ENCODE measurements around the gene IFNA8.
"Not testable (repeated sequence)": the region's sequence is repeated elsewhere in the genome, so short reads cannot be mapped to it uniquely, and the experiment has no call there.

Gene IFNA8

GRCh38 chr9:21408817-21409216, at the start of gene IFNA8:
Gene IFNA8, plus strand, starts transcription at chr9:21409117. Its CDS starts 60 bp downstream, at chr9:21409177.
- DNase-seq = no peak

GRCh38 chr9:21362287-21362686, 46.6 kb upstream of the IFNA8 start:
- no peak for DNase-seq

DNA sequence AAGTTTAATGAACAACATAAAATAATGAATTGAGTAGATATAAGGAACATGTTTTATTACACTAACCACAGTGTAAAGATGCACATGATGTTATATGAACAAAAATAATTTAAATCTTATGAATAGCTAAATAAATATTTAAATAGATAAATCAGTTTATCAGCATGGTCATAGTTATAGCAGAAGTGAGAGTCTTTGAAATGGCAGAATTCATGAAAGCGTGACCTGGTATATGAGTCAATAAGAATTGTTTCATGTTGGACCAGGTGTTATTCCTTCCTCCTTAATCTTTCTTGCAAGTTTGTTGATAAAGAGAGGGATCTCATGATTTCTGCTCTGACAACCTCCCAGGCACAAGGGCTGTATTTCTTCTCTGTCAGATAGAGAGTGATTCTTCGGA, 41.7 kb upstream of the IFNA8 start:
- DNase-seq = not testable (repeated sequence)

DNA sequence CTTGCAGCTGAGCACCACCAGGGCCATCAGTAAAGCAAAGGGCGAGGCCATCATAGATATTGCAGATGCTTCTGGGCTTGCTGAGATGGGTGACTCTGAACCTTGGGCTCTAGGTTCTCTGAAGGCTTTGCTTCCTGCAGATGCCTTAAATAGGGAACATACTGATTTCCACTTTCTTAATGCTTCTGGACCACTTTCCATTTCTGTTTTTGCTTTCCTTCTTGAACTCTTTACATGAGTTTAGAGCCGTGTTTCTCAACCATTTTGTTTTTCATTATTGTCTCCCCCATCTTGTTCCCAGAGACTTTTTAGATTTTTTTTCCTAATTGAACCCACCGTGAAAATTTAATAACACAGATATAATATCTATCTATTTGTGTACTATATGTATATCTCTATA, 41.0 kb upstream of the IFNA8 start, which contains the start of gene IFNA13:
IFNA13 (minus strand) TSS at position 101 of the 400 bp plus-strand sequence; CDS start at position 54, 47 bp downstream.
- no peak for DNase-seq

GRCh38 chr9:21371467-21371866, 37.5 kb upstream of the IFNA8 start:
- DNase-seq = not testable (repeated sequence)

DNA sequence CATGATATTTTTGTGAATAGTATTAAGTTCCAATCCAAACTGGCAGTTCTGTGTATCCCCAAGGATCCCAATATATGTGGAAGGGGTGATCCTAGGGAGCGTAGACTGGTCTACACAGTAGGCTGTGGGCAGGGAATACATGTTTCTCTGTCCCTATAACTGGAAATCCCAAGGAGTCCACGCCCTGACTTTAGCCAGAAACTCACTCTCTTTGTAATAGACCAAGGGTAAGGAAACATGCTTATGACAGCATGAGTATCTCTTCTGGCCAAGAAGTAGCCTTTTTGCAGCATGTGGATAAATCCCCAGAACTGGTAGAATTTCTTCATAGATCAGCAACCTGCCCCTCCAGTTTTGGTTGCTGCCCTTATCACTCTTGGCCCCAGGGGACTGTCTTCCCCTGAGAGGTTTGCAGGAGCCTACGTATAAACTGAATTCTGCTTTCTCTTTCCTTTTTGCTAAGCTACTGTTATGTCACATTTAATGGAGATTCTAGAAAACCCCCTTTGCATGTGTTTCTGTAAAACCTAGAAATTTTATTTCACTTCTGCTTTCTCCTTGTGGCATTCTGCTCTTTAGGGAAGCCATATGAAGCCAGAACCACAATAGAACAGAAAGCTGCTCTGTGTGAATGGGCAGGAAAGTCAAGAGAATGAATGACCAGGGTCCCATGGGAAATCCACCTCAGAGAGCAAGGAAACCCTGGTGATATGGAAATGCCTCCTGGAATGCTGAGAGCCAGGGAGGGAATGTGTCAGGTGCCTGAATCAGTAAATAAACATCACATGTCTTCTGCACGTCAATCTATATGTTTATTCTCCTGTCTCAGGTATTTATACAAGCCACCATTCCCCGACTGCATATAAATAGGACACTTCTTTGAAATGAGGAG, 27.2 kb upstream of the IFNA8 start:
- no peak for DNase-seq

- DNase-seq = no peak
These were observed 25.3 kb upstream of the IFNA8 start for GRCh38 chr9:21383627-21384026.

DNA sequence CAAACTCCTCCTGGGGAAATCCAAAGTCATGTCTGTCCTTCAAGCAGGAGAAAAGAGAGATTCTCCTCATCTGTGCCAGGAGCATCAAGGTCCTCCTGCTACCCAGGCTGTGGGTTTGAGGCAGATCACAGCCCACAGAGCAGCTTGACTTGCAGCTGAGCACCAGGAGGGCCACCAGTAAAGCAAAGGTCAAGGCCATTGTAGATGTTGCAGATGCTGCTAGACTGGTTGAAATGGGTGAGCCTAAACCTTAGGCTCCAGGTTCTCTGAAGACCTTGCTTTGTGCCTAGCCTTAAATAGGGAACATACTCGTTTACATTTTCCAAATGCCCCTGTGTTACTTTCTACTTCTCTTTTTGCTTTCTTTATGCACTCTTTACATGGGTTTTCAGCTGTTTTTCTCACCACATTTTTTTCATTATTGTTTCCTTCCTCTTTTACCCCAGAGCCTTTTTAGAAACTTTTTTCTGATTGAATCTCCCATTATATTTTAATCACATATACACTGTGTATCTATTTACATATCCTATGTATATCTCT, 23.7 kb upstream of the IFNA8 start, which contains the start of gene IFNA2:
IFNA2 (minus strand) TSS at position 268 of the 540 bp plus-strand sequence; CDS start at position 199, 69 bp downstream.
- no peak for DNase-seq

- no peak for DNase-seq
These were observed 16.6 kb upstream of the IFNA8 start for GRCh38 chr9:21392270-21392669.

DNA sequence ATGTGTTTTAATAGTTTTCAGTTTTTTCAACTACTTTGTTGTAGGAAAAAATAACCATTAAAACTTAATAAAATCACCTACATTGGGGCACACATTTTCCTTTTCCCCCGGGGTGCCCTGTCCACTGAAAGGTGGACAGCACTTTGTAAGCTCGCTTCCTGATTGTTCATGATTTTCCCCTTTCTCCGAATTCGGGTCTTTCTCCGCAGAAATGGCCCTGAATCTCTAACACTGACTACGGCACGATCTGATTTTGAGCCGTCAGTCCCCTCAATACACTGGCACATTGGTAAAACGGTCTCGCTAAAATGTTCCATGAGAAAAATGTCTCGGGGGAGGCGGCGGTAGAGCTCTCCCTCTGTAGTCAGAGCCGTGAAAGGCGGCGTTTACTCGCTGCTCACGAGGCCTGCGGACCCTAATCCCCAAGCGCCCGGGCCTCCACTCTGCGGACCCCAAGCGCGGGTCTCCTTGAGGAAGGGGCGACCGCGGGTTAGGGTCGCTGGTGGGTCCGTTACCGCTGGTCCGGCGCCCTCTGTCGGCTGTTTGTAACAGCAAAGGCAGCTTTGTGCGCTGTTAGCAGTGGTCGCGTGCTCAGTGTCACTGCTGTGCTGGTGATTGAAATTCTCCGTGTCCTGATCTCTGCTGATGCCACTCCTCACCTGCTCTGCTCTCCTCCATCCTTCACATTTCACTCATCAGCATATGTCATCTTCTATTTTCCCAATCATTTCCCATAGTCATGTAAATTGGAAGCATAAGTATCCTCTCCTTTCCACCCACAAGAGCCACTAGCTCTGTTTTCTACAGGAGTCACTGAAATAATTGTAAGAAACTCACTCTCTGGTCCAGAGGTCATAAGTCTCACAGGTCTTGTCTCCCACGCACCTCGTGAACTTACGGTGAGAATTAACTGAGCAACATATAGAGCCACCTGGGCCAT, 12.9 kb upstream of the IFNA8 start:
- DNase-seq = peak; percentile 48

- DNase-seq = no peak
These were observed 9.9 kb upstream of the IFNA8 start for GRCh38 chr9:21398955-21399489.

DNA sequence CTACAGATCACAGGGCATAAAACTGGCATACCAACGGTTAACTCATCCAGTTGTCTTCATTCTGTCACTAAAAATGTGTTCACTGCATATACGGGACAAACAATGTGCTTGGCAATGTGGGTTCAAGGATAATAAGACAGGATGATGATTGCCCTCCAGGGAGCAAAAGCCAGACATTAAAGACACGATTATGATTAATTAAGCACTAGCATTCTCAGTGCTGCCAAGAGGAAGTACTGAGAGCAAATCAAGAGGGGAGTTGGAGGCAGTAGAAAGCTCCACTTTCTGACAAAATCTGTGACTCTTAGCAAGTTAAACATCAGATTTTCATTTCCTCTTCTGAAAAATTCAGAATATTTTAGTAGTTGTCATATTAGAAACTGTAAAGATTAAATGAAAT, 9.0 kb upstream of the IFNA8 start:
- no peak for DNase-seq

- DNase-seq = peak; percentile 60
These were observed 6.3 kb upstream of the IFNA8 start for GRCh38 chr9:21402386-21403251.

GRCh38 chr9:21404146-21404545, 4.8 kb upstream of the IFNA8 start:
- DNase-seq = no peak

GRCh38 chr9:21412107-21412506, 3.2 kb downstream of the IFNA8 start:
- no peak for DNase-seq

GRCh38 chr9:21413151-21413550, 4.2 kb downstream of the IFNA8 start:
- no peak for DNase-seq

- DNase-seq = peak; percentile 48
These were observed 4.7 kb downstream of the IFNA8 start for GRCh38 chr9:21413624-21414023.

DNA sequence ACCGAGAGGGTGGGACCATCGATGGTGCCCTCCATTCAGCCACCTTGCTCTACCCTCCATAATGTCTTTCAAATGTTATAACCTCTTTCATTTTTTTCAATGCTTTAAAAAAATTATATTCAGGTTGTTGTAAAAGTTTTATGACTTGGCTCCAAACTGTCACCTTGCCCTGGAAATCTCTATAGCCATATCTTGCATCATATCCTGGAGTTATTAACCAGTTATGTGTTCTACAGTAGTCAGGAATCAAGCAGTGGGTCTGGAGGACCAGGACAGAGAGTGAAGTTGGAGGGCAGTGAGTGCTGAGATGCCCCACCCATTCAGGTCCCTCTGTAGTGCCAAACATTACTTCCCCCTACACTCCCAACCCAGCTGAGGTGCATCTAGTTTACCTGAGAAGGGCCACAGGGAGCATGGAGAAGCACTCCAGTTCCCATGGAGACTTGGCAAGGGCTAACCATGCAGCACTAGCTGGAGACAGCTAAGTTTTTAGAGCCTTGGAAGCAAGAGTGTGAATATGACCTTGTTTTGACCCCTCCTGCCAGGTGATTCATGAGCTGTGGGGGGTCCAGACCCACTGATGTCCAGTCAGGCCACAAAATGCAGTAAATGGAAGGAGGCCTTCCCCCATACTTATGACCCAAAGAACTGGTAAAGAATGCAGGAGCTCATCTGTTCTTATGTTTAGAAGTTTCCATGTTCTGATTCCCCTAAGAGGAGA, 5.5 kb downstream of the IFNA8 start:
- no peak for DNase-seq

- DNase-seq = no peak
These were observed 6.8 kb downstream of the IFNA8 start for GRCh38 chr9:21415493-21416267.

GRCh38 chr9:21428235-21428634, 19.3 kb downstream of the IFNA8 start:
- DNase-seq = no peak

Measured in midbrain (tissue), 1 donor.